Bronchial epithelial cell (primary cell): ENCODE results near the gene FDX2. TPM values are rescaled to one million over a fixed set of nuclear protein-coding genes. Genes with fewer than 3 reads are reported as not detected.

Source experiments
- DNase-seq: peaks from one replicate; pipeline ENCODE4 v3.0.0-alpha.2; 2010; ENCODE audit warnings: low read depth
- FAIRE-seq: peaks from 2 replicates; lab custom pipeline; 2011; peaks lifted over from hg19 to GRCh38; lab: Jason Lieb, UNC
- H3K27me3 ChIP-seq: 2 replicates; pipeline ENCODE4 v1.5.1; 2011; ENCODE audit warnings: low read length; ENCODE audit not compliant: control insufficient read depth, insufficient read depth
- H3K36me3 ChIP-seq: 2 replicates; pipeline ENCODE4 v1.5.1; 2011; ENCODE audit warnings: low read length; ENCODE audit not compliant: control insufficient read depth, insufficient read depth
- H3K4me3 ChIP-seq: 2 replicates; pipeline ENCODE4 v1.5.1; 2011; ENCODE audit warnings: mild to moderate bottlenecking, low read depth, low read length, control low read depth
- CTCF ChIP-seq: IDR thresholded peaks from 2 replicates; pipeline ENCODE4 v1.5.1; 2011; ENCODE audit warnings: mild to moderate bottlenecking, moderate library complexity, low read length, control low read depth, inconsistent platforms; ENCODE audit not compliant: insufficient read depth, severe bottlenecking
- total RNA-seq: library from RNA; depleted of rRNA; stranded (reverse); fragments of >200 nt; gene quantifications from 2 replicates; pipeline ENCODE4 v1.2.1, GENCODE V29; 2014

FDX2 gene
- total RNA-seq, 1 donor from 2014 or later, result 24.2 TPM

GRCh38 chr19:10292789-10293636, 22.8 kb downstream of the FDX2 start:
- DNase-seq (no peak), FAIRE-seq (no peak)
- no peaks in the 10 kb centered on the region for H3K27me3 ChIP-seq
- no peak overlapping the region for H3K4me3 ChIP-seq
- no peak for TF ChIP-seq CTCF
- H3K36me3 ChIP-seq, result peaks cover 14% of the 10 kb centered on the region

GRCh38 chr19:10292206-10292788, 23.5 kb downstream of the FDX2 start:
- Histone ChIP-seq H3K4me3 (peak overlapping the region; percentile 67), H3K27me3 (no peaks in the 10 kb centered on the region), H3K36me3 (peaks cover 14% of the 10 kb centered on the region)
- DNase-seq (peak; percentile 55), FAIRE-seq (no peak)
- TF ChIP-seq CTCF, result no peak

GRCh38 chr19:10291554-10292205, 24.1 kb downstream of the FDX2 start:
- FAIRE-seq (no peak), DNase-seq (no peak)
- H3K36me3 ChIP-seq, result peaks cover 14% of the 10 kb centered on the region
- H3K4me3 ChIP-seq, result peak overlapping the region; percentile 67
- TF ChIP-seq CTCF, result no peak
- no peaks in the 10 kb centered on the region for H3K27me3 ChIP-seq

- no peak for FAIRE-seq
- H3K27me3 ChIP-seq, result no peaks in the 10 kb centered on the region
- DNase-seq, result peak; percentile 36
- TF ChIP-seq CTCF, result no peak
- H3K36me3 ChIP-seq, result peaks cover 14% of the 10 kb centered on the region
- H3K4me3 ChIP-seq, result peak overlapping the region; percentile 67
Measured at GRCh38 chr19:10290876-10291553, 24.8 kb downstream of the FDX2 start.

- FAIRE-seq, result no peak
- peak overlapping the region; percentile 67 for H3K4me3 ChIP-seq
Measured at GRCh38 chr19:10290357-10290875, 25.4 kb downstream of the FDX2 start.

More at GRCh38 chr19:10290357-10290875, 25.4 kb downstream of the FDX2 start:
- no peak for TF ChIP-seq CTCF
- peaks cover 14% of the 10 kb centered on the region for H3K36me3 ChIP-seq
- DNase-seq, result no peak
- H3K27me3 ChIP-seq, result no peaks in the 10 kb centered on the region
